Smooth muscle cell (in vitro differentiated cells): Measurements from ENCODE around the gene PLSCR3. TPM values are rescaled to one million over a fixed set of nuclear protein-coding genes. Genes with fewer than 3 reads are reported as not detected.

Experiments used
- DNase-seq: peaks from one replicate; lab custom pipeline; 2025; ENCODE audit not compliant: unreplicated experiment; lab: John Stamatoyannopoulos, UW
- H2AFZ ChIP-seq: fragments of 200-600 bp; sonication (generic); 2 replicates; pipeline ENCODE4 v1.6.0; 2016; ENCODE audit warnings: antibody characterized with exemption, low read depth, mild to moderate bottlenecking
- H3F3A ChIP-seq: fragments of 200-600 bp; sonication (generic); 2 replicates; pipeline ENCODE4 v1.6.0; 2017; ENCODE audit warnings: antibody characterized with exemption, low read depth
- H3K27ac ChIP-seq: fragments of 200-600 bp; sonication (generic); 2 replicates; pipeline ENCODE4 v1.5.1; 2016; ENCODE audit warnings: low read depth, mild to moderate bottlenecking
- H3K27me3 ChIP-seq: fragments of 200-600 bp; sonication (generic); 2 replicates; pipeline ENCODE4 v1.6.1; 2016; ENCODE audit warnings: low read depth, mild to moderate bottlenecking
- H3K36me3 ChIP-seq: fragments of 200-600 bp; sonication (generic); 2 replicates; pipeline ENCODE4 v1.5.1; 2016; ENCODE audit warnings: low read depth
- H3K4me1 ChIP-seq: fragments of 200-600 bp; sonication (generic); 2 replicates; pipeline ENCODE4 v1.5.1; 2016; ENCODE audit warnings: low read depth
- H3K4me2 ChIP-seq: fragments of 200-600 bp; sonication (generic); 2 replicates; pipeline ENCODE4 v1.6.0; 2016; ENCODE audit warnings: mild to moderate bottlenecking
- H3K4me3 ChIP-seq: fragments of 200-600 bp; sonication (generic); 2 replicates; pipeline ENCODE4 v1.5.1; 2016; ENCODE audit warnings: mild to moderate bottlenecking
- H3K79me2 ChIP-seq: fragments of 200-600 bp; sonication (generic); 2 replicates; pipeline ENCODE4 v1.6.0; 2016; ENCODE audit warnings: low read depth, mild to moderate bottlenecking
- H3K9ac ChIP-seq: fragments of 200-600 bp; sonication (generic); 2 replicates; pipeline ENCODE4 v1.6.0; 2016; ENCODE audit warnings: low read depth
- H3K9me3 ChIP-seq: fragments of 200-600 bp; sonication (generic); replicated peaks from 2 replicates; pipeline ENCODE4 v1.5.1; 2016; ENCODE audit warnings: low read depth
- H4K20me1 ChIP-seq: fragments of 200-600 bp; sonication (generic); 2 replicates; pipeline ENCODE4 v1.6.0; 2016; ENCODE audit warnings: low read depth
- WGBS: methylation state at CpG from one replicate; pipeline ENCODE4 v1.1.7; 2016; ENCODE audit warnings: low lambda C conversion rate; 5-methylcytosine and 5-hydroxymethylcytosine counted together
- polyA plus RNA-seq: library from polyadenylated mRNA; unstranded; fragments of >200 nt; fragmentation: Nextera tagmentation; extraction: Ambion mirVana; gene quantifications from 2 replicates; pipeline ENCODE4 v1.2.1, GENCODE V29; 2016
- total RNA-seq: library from RNA; depleted of rRNA; stranded (reverse); fragments of >200 nt; gene quantifications from 2 replicates; pipeline ENCODE4 v1.2.3, GENCODE V29; 2014
- TF ChIP-seq, protein P1 (sequence below): fragments of 200-600 bp; sonication (generic); IDR thresholded peaks from 2 replicates; pipeline ENCODE4 v1.5.1; 2017; ENCODE audit warnings: borderline replicate concordance, mild to moderate bottlenecking, antibody characterized with exemption; ENCODE audit not compliant: insufficient read depth, poor library complexity, severe bottlenecking

PLSCR3 gene
- total and polyA plus RNA-seq, 2 experiments from 2014 or later = 29.3 to 110 TPM

DNA sequence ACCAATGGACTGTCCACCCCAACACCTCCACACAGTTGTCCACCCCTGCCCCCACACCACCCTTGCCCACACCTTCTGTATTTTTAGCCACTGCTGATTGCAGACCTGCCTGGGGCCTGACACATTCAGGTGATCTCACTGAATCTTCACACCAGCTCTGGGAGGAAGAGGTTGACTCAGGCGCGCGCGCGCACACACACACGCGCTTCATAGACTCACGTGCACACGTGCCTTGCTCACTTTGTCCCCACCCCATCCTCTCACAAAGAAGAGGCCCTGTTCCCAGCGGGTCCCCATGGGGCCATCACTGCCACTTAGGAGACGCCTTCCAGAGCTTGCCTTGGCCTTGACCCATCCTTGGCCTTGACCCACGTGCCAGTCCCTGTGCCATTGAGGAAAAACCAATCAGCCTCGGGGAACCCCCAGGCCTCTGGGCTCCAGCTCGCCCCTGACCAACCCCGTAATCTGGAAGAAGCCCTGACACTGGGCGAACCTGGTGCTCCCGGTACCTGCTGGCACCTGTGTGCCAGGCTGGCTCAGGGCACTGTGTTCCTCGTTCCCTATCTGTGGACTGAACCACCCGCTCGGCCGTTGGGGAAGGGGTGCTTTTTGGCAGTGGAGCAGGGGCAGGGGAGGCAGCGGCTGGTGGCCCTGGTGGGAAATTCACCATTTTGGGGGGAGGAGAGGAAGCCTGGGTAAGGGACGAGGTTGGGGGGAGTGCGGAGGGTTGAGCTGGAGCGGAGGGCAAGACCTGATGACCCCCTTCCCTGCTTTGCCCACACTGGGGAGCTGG, 16.5 kb upstream of the PLSCR3 start:
- DNase-seq = no peak
- H3K36me3 ChIP-seq = no peaks in the 10 kb centered on the region
- H3K27me3 ChIP-seq = no peaks in the 10 kb centered on the region
- H3K9me3 ChIP-seq = no peaks in the 10 kb centered on the region
- no peak overlapping the region for H3K4me3 ChIP-seq
- H3K79me2 ChIP-seq = no peaks in the 10 kb centered on the region
- peaks cover 21% of the 10 kb centered on the region for H4K20me1 ChIP-seq
- TF ChIP-seq, protein P1, sequence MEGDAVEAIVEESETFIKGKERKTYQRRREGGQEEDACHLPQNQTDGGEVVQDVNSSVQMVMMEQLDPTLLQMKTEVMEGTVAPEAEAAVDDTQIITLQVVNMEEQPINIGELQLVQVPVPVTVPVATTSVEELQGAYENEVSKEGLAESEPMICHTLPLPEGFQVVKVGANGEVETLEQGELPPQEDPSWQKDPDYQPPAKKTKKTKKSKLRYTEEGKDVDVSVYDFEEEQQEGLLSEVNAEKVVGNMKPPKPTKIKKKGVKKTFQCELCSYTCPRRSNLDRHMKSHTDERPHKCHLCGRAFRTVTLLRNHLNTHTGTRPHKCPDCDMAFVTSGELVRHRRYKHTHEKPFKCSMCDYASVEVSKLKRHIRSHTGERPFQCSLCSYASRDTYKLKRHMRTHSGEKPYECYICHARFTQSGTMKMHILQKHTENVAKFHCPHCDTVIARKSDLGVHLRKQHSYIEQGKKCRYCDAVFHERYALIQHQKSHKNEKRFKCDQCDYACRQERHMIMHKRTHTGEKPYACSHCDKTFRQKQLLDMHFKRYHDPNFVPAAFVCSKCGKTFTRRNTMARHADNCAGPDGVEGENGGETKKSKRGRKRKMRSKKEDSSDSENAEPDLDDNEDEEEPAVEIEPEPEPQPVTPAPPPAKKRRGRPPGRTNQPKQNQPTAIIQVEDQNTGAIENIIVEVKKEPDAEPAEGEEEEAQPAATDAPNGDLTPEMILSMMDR = no peak
- no peaks in the 10 kb centered on the region for H3F3A ChIP-seq
- no peak overlapping the region for H3K4me2 ChIP-seq
- no peak overlapping the region for H3K9ac ChIP-seq
- H3K27ac ChIP-seq = no peak overlapping the region
- peaks cover 3% of the 10 kb centered on the region for H3K4me1 ChIP-seq
- WGBS = 95% methylated on average over 25 of the region's 25 CpGs
- no peak overlapping the region for H2AFZ ChIP-seq

DNA sequence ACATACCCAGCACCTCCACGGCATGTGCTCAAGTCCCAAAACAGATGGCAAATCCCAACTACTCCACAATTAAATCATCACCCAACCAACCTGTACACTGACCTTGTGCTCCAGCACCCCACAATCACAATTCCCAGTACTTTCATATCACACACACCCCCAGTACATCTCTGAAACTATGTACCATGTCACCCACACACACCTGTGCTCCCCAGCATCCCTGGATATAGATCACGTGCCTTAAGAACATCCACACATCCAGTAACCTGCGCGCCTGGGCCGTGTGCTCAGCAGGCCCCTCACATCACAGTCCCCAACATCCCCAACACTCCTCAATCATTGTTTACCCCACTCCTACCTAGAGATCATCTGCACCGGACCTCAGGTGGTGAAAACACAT, 15.4 kb upstream of the PLSCR3 start:
- no peaks in the 10 kb centered on the region for H3K36me3 ChIP-seq
- TF ChIP-seq, protein P1 = no peak
- H3K4me3 ChIP-seq = no peak overlapping the region
- no peaks in the 10 kb centered on the region for H3F3A ChIP-seq
- no peak overlapping the region for H3K4me2 ChIP-seq
- no peak overlapping the region for H3K9ac ChIP-seq
- H3K27me3 ChIP-seq = no peaks in the 10 kb centered on the region
- H3K27ac ChIP-seq = no peak overlapping the region
- no peaks in the 10 kb centered on the region for H3K9me3 ChIP-seq
- H2AFZ ChIP-seq = no peak overlapping the region
- H3K79me2 ChIP-seq = no peaks in the 10 kb centered on the region
- 96% methylated on average over 6 of the region's 6 CpGs for WGBS
- peaks cover 5% of the 10 kb centered on the region for H3K4me1 ChIP-seq
- H4K20me1 ChIP-seq = peaks cover 25% of the 10 kb centered on the region
- no peak for DNase-seq

DNA sequence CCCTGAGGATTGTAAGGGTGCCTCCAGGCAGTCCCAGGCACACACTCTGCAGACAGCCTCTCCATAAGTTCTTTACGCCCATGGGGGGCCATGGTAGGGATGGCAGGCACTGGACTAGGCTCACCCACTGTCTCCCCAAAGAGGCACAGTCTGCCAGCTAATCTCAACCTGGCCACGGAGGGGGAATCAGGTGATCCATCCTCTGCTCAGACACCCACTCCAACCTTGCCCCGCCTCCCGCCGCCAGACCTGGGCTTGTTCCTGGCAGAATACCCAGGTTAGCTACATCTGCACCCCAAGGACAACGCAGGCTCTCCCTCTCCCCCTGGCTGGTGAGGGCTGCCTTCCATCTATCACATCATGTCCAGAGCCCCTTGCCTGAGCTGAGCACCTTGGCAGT, 14.5 kb upstream of the PLSCR3 start:
- no peak overlapping the region for H3K9ac ChIP-seq
- H3K79me2 ChIP-seq = no peaks in the 10 kb centered on the region
- no peaks in the 10 kb centered on the region for H3F3A ChIP-seq
- peaks cover 25% of the 10 kb centered on the region for H4K20me1 ChIP-seq
- no peak for DNase-seq
- no peak overlapping the region for H2AFZ ChIP-seq
- H3K4me1 ChIP-seq = peaks cover 5% of the 10 kb centered on the region
- H3K9me3 ChIP-seq = no peaks in the 10 kb centered on the region
- H3K4me2 ChIP-seq = no peak overlapping the region
- H3K27me3 ChIP-seq = no peaks in the 10 kb centered on the region
- H3K27ac ChIP-seq = no peak overlapping the region
- H3K36me3 ChIP-seq = no peaks in the 10 kb centered on the region
- WGBS = 88% methylated on average over 6 of the region's 6 CpGs
- TF ChIP-seq, protein P1 = no peak
- no peak overlapping the region for H3K4me3 ChIP-seq

DNA sequence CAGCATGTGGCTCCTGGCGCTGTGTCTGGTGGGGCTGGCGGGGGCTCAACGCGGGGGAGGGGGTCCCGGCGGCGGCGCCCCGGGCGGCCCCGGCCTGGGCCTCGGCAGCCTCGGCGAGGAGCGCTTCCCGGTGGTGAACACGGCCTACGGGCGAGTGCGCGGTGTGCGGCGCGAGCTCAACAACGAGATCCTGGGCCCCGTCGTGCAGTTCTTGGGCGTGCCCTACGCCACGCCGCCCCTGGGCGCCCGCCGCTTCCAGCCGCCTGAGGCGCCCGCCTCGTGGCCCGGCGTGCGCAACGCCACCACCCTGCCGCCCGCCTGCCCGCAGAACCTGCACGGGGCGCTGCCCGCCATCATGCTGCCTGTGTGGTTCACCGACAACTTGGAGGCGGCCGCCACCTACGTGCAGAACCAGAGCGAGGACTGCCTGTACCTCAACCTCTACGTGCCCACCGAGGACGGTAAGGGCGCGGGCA, 14.0 kb upstream of the PLSCR3 start:
- H3F3A ChIP-seq = no peaks in the 10 kb centered on the region
- 71% methylated on average over 43 of the region's 58 CpGs for WGBS
- TF ChIP-seq, protein P1 = no peak
- no peak overlapping the region for H3K9ac ChIP-seq
- H2AFZ ChIP-seq = no peak overlapping the region
- H3K9me3 ChIP-seq = no peaks in the 10 kb centered on the region
- H3K27ac ChIP-seq = no peak overlapping the region
- DNase-seq = no peak
- no peaks in the 10 kb centered on the region for H3K27me3 ChIP-seq
- H3K4me3 ChIP-seq = no peak overlapping the region
- no peak overlapping the region for H3K4me2 ChIP-seq
- peaks cover 6% of the 10 kb centered on the region for H3K4me1 ChIP-seq
- H4K20me1 ChIP-seq = peaks cover 25% of the 10 kb centered on the region
- no peaks in the 10 kb centered on the region for H3K79me2 ChIP-seq
- H3K36me3 ChIP-seq = no peaks in the 10 kb centered on the region
